NCI-H748 (cell line): Measurements from ENCODE around the gene LRSAM1.
A peak's percentile ranks its signal among the peaks of the same experiment; 100 is the strongest.

Source experiments
- DNase-seq: peaks from one replicate; lab custom pipeline; 2025; ENCODE audit not compliant: unreplicated experiment; lab: John Stamatoyannopoulos, UW

The LRSAM1 gene

GRCh38 chr9:127495884-127496555 lies 44.7 kb downstream of the LRSAM1 start:
- DNase-seq: no peak

GRCh38 chr9:127496974-127497373 lies 45.7 kb downstream of the LRSAM1 start:
- no peak for DNase-seq

- DNase-seq: no peak
These were observed 46.5 kb downstream of the LRSAM1 start for GRCh38 chr9:127497656-127498290.

GRCh38 chr9:127498298-127498697 lies 47.0 kb downstream of the LRSAM1 start:
- DNase-seq: no peak

GRCh38 chr9:127500399-127500798 lies 49.1 kb downstream of the LRSAM1 start:
- no peak for DNase-seq

- no peak for DNase-seq
These were observed 49.6 kb downstream of the LRSAM1 start for GRCh38 chr9:127500862-127501261.

- no peak for DNase-seq
These were observed 50.6 kb downstream of the LRSAM1 start for GRCh38 chr9:127501821-127502343.

GRCh38 chr9:127502706-127503378 lies 51.5 kb downstream of the LRSAM1 start:
- no peak for DNase-seq

GRCh38 chr9:127503379-127503921 lies 52.1 kb downstream of the LRSAM1 start:
- no peak for DNase-seq

GRCh38 chr9:127503947-127504886 lies 52.9 kb downstream of the LRSAM1 start:
- DNase-seq: peak; percentile 79

GRCh38 chr9:127504887-127505251 lies 53.6 kb downstream of the LRSAM1 start:
- no peak for DNase-seq

GRCh38 chr9:127505396-127506116 lies 54.2 kb downstream of the LRSAM1 start:
- no peak for DNase-seq

GRCh38 chr9:127506117-127506813 lies 55.0 kb downstream of the LRSAM1 start:
- no peak for DNase-seq

GRCh38 chr9:127506814-127507750 lies 55.8 kb downstream of the LRSAM1 start:
- DNase-seq: no peak

- DNase-seq: no peak
These were observed 56.7 kb downstream of the LRSAM1 start for GRCh38 chr9:127507751-127508648.

GRCh38 chr9:127508901-127509260 lies 57.6 kb downstream of the LRSAM1 start:
- DNase-seq: no peak

- no peak for DNase-seq
These were observed 58.1 kb downstream of the LRSAM1 start for GRCh38 chr9:127509261-127509954.
